SK-N-MC (cell line): ENCODE data around the gene ZIM2.

Source experiments
- EZH2 ChIP-seq: fragments of 200-600 bp; sonication (generic); IDR thresholded peaks from one replicate; pipeline ENCODE4 v1.6.1; 2017; ENCODE audit warnings: antibody characterized with exemption
- POLR2AphosphoS5 ChIP-seq: IDR thresholded peaks from 2 replicates; pipeline ENCODE4 v1.6.1; 2012; ENCODE audit warnings: mild to moderate bottlenecking, low read depth, low read length, borderline replicate concordance

- no peak for TF ChIP-seq POLR2AphosphoS5
- TF ChIP-seq EZH2, result no peak
These were observed 7.6 kb upstream of the ZIM2 start for GRCh38 chr19:56848166-56848565.
